HEK293 (cell line): Measurements from ENCODE around the gene GNG7.

Experiments
- CTCF ChIP-seq: fragments of 450-650 bp; formaldehyde crosslinking; IDR thresholded peaks from 2 replicates; pipeline ENCODE4 v1.5.1; 2016; ENCODE audit warnings: missing biosample characterization, missing genetic modification characterization
- MZF1 ChIP-seq: fragments of 450-650 bp; formaldehyde crosslinking; IDR thresholded peaks from 2 replicates; pipeline ENCODE4 v1.5.1; 2017; ENCODE audit warnings: missing biosample characterization, missing genetic modification characterization, borderline replicate concordance
- REPIN1 ChIP-seq: fragments of 450-650 bp; formaldehyde crosslinking; IDR thresholded peaks from 2 replicates; pipeline ENCODE4 v1.5.1; 2017; ENCODE audit warnings: missing biosample characterization, missing genetic modification characterization, low read depth
- ZEB2 ChIP-seq: fragments of 450-650 bp; formaldehyde crosslinking; IDR thresholded peaks from 2 replicates; pipeline ENCODE4 v1.5.1; 2016; ENCODE audit warnings: missing biosample characterization, missing genetic modification characterization
- ZNF24 ChIP-seq: fragments of 450-650 bp; formaldehyde crosslinking; IDR thresholded peaks from 2 replicates; pipeline ENCODE4 v1.5.1; 2016; ENCODE audit warnings: missing biosample characterization, missing genetic modification characterization
- ZSCAN4 ChIP-seq: fragments of 450-650 bp; formaldehyde crosslinking; IDR thresholded peaks from 2 replicates; pipeline ENCODE4 v1.5.1; 2017; ENCODE audit warnings: missing biosample characterization, missing genetic modification characterization

GRCh38 chr19:2507109-2507508, 195.4 kb downstream of the GNG7 start:
- no peak for TF ChIP-seq REPIN1 (tag by site-specific recombination)
- TF ChIP-seq MZF1 (tag by site-specific recombination) = no peak
- TF ChIP-seq ZSCAN4 (tag by site-specific recombination) = no peak
- TF ChIP-seq CTCF = no peak
- peak; percentile 81; the same call in 1 of the 2 replicates for TF ChIP-seq ZEB2
- peak; percentile 88 for TF ChIP-seq ZNF24 (tag by site-specific recombination)
